ENCODE measurements around the gene IER5L. TPM values are rescaled to one million over a fixed set of nuclear protein-coding genes. Genes with fewer than 3 reads are reported as not detected.

IER5L gene
- total RNA-seq, 1 donor from 2014 or later = 9.6 TPM

DNA sequence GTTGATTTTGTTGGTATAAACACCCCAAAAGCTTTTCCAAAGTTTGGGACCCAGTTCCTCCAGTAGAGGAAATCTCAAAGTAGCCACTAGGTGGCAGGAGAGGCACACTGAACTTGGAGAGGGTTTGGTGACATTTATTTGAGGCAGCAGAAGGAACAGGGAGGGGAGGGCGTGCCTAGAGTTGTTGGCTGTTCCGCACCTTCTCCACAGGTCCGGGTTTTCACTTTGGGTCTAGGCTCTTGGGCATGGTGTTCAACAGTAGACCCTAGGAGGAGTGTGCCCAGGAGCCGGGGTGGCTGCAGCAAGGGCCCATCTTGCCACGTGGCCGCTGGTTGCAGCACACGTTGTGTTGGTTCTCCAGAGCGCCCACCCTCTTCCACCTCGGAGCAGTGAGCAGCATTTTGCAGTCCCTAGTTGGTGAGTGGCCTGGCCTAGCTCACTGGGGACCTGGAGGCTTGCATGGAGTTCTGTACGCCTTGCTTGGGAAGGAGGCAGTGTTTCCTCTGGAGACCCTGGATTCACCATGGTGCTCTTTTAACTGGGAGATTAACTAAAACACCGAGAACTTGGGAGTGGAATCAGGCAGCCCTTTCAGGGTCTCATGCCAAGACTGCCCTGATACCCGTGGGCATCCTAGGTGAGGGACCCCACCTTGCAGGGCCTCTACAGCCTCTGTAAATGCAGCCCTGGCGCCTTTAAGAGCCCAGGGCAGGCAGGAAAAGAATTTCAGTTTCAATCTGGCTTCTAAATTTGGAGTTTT, 38.6 kb downstream of the IER5L start:
- peak overlapping the region; percentile 61 for H3K4me3 ChIP-seq
- TF ChIP-seq, protein P1, sequence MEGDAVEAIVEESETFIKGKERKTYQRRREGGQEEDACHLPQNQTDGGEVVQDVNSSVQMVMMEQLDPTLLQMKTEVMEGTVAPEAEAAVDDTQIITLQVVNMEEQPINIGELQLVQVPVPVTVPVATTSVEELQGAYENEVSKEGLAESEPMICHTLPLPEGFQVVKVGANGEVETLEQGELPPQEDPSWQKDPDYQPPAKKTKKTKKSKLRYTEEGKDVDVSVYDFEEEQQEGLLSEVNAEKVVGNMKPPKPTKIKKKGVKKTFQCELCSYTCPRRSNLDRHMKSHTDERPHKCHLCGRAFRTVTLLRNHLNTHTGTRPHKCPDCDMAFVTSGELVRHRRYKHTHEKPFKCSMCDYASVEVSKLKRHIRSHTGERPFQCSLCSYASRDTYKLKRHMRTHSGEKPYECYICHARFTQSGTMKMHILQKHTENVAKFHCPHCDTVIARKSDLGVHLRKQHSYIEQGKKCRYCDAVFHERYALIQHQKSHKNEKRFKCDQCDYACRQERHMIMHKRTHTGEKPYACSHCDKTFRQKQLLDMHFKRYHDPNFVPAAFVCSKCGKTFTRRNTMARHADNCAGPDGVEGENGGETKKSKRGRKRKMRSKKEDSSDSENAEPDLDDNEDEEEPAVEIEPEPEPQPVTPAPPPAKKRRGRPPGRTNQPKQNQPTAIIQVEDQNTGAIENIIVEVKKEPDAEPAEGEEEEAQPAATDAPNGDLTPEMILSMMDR (IDR thresholded peaks at IDR 0.05) = peak; percentile 92
- ATAC-seq (peak; percentile 79), DNase-seq (peak; percentile 77)
- intact Hi-C loops (cut with DNase I) = loop anchor here (5.0 kb wide), 1 partner anchor 478 kb away; no protein-coding TSS in a partner anchor
- peak overlapping the region; percentile 100 for H3K27ac ChIP-seq
- H3K4me1 ChIP-seq = peaks cover 71% of the 10 kb centered on the region
- H3K9me3 ChIP-seq = no peaks in the 10 kb centered on the region
- H3K36me3 ChIP-seq = peaks cover 51% of the 10 kb centered on the region
- no peaks in the 10 kb centered on the region for H3K27me3 ChIP-seq

DNA sequence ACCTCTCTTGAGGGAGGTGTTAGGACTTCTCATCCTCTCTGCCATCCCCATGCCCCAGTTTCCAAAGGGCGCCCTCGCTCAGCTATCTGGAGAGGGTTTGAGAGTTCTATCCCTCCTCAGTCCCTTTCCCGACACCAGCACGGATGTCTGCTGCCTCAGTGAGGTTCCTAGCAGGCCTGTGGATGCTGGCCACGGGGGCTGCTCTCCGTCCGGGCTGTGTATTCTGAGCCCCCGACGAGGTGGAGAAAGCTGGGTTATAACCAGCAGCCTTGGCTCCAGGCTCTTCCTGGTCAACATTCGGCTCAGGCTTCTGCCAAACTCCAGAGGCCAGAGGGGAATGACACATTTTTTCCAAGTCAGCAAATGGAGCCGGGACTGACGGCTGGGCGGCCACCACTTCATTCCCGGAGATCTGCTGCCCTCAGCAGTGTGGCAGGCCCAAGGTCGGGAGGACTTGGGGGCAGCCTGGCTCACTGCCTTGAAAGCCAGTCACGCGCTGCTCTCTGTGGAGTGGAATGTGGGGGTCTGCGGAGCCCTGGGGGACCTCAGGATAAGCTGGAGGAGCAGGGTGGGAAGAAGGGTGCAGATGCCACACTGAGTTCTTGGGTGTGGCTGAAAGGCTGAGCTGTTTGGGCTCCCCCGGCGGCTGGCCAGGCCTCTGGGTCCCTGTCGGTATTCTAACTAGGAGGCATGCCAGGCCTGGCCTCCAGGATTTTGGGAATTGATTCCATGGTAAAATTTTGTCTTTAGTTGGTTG, 39.4 kb downstream of the IER5L start:
- H3K27ac ChIP-seq = peak overlapping the region; percentile 100
- intact Hi-C loops (cut with DNase I) = loop anchor here (5.0 kb wide), 1 partner anchor 479 kb away; no protein-coding TSS in a partner anchor
- no peak for ATAC-seq
- DNase-seq = no peak
- peaks cover 46% of the 10 kb centered on the region for H3K36me3 ChIP-seq
- TF ChIP-seq, protein P1 (IDR thresholded peaks at IDR 0.05) = no peak
- no peaks in the 10 kb centered on the region for H3K27me3 ChIP-seq
- peaks cover 63% of the 10 kb centered on the region for H3K4me1 ChIP-seq
- H3K4me3 ChIP-seq = peak overlapping the region; percentile 61
- no peaks in the 10 kb centered on the region for H3K9me3 ChIP-seq

DNA sequence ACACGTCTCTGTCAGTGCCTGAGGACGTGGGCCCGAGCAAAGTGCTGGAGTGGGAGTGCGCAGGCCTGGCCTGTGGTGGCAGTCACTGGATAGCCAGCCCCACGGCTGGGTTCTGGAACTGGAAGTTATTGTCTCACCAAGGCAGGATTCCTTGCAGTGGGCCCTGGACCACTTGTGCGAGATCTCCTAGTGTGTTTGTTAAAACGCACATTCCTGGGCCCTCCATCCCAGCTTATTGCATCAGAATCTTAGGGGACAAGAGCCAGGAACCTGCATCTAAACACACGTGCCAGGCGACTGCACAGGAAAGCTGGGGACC, 40.0 kb downstream of the IER5L start:
- DNase-seq (no peak), ATAC-seq (no peak)
- H3K27ac ChIP-seq = peak overlapping the region; percentile 100
- TF ChIP-seq, protein P1 (IDR thresholded peaks at IDR 0.05) = no peak
- H3K9me3 ChIP-seq = no peaks in the 10 kb centered on the region
- H3K4me1 ChIP-seq = peaks cover 58% of the 10 kb centered on the region
- no peaks in the 10 kb centered on the region for H3K27me3 ChIP-seq
- intact Hi-C loops (cut with DNase I) = loop anchor here (5.0 kb wide), 1 partner anchor 479 kb away; no protein-coding TSS in a partner anchor
- no peak overlapping the region for H3K4me3 ChIP-seq
- peaks cover 46% of the 10 kb centered on the region for H3K36me3 ChIP-seq

DNA sequence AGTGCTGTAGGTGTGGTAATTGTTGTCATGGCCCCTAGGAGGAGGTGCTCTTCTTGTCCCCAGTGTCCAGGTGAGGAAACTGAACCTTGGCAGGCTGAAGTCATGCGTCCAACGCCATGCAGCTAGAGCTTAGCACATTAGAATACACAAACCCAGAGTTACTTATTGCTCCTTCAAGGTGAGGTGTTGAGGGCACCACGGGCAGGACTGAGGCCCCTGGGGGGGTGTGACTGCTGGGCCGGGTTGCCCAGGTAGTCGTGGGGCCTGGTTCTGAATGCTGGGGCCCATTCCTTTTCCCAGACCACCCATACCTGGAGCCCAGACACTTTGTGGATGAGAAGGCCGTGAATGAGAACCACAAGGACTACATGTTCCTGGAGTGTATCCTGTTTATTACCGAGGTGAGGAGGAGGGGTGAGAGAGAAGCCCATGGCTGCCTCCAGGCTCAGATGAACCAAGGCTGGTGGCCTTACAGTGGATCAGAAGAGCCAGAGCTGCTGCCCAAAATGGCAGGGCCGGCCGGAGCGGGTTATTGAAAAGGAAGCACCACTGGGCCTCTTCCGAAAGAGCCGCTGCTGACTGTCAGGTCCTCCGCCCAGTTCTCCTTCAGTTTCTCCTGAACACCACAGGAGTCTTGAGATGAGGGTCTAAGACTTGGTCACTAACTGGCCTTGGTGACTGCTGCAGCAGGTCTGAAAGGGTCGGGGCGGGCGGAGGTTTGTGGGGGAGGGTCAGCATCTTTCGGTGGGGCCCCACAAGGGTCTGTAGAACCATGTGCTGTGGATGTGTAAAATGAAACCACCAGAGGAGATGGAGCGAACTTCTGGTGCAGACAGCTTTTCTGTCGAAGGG, 40.5 kb downstream of the IER5L start:
- ATAC-seq (no peak), DNase-seq (no peak)
- intact Hi-C loops (cut with DNase I) = loop anchor here (5.0 kb wide), 1 partner anchor 480 kb away; no protein-coding TSS in a partner anchor
- Histone ChIP-seq H3K9me3 (no peaks in the 10 kb centered on the region), H3K4me3 (no peak overlapping the region), H3K27ac (peak overlapping the region; percentile 100), H3K4me1 (peaks cover 52% of the 10 kb centered on the region), H3K27me3 (no peaks in the 10 kb centered on the region), H3K36me3 (peaks cover 42% of the 10 kb centered on the region)
- TF ChIP-seq, protein P1 (IDR thresholded peaks at IDR 0.05) = no peak

DNA sequence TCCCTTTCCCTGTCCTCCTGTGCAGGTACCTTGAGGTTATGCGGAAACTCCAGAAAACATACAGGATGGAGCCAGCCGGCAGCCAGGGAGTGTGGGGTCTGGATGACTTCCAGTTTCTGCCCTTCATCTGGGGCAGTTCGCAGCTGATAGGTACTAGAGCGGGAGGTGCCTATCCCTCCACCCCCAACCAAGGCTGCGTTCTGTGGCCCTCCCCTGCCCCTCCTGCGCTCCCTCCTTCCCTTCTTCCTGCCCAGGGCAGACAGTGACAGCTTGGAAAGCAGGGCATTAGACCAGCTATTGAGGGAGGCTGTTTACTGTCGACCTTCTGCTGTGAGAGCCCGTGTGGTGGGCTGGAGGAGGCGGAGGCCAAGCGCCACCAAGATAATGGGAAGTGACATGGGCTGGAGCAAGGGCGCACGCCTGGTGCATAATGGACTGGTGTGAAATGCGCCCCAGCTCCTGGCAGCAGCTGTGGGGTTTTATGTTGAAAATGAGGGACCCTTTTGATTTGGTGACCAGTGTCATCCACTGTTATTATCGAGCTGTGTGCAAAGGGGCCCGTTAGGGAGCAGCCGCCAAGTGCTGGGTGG, 41.5 kb downstream of the IER5L start:
- H3K4me1 ChIP-seq = peaks cover 45% of the 10 kb centered on the region
- ATAC-seq (no peak), DNase-seq (no peak)
- no peaks in the 10 kb centered on the region for H3K27me3 ChIP-seq
- intact Hi-C loops (cut with DNase I) = loop anchor here (5.0 kb wide), 1 partner anchor 481 kb away; no protein-coding TSS in a partner anchor
- no peaks in the 10 kb centered on the region for H3K9me3 ChIP-seq
- no peak overlapping the region for H3K4me3 ChIP-seq
- TF ChIP-seq, protein P1 (IDR thresholded peaks at IDR 0.05) = no peak
- H3K36me3 ChIP-seq = peaks cover 43% of the 10 kb centered on the region
- peak overlapping the region; percentile 100 for H3K27ac ChIP-seq

Data from upper lobe of right lung (tissue), 1 donor.